ENCODE data around the gene EMC10. TPM values are rescaled to one million over a fixed set of nuclear protein-coding genes. Genes with fewer than 3 reads are reported as not detected.

EMC10 gene
- total and polyA plus RNA-seq, 10 of the 15 experiments (the other 5 are each of a cell fraction or from before 2014, with no cell fraction given) = 2.5 to 77.3 (median 20.3) TPM

Other genes starting within 250 kb of the EMC10 start
Only the 7 nearest of the 14 such genes appear.
- gene POLD1, start 92.2 kb upstream of the EMC10 start, total RNA-seq (2014; rRNA removed) = 121 and 141 TPM in 2 replicates
- gene POLD1, start 92.2 kb upstream of the EMC10 start, total RNA-seq (2014; rRNA removed; fragmentation: Illumina TruSeq; extraction: Trizol) = 28.6 and 31.8 TPM in 2 replicates
- gene POLD1, start 92.2 kb upstream of the EMC10 start, total RNA-seq (2021) = 146 and 165 TPM in 2 replicates
- 10.4 and 25.7 TPM in 2 replicates for gene POLD1, start 92.2 kb upstream of the EMC10 start, polyA plus RNA-seq (2011; rRNA removed)
- 1.9 and 18.1 TPM in 2 replicates for gene POLD1, start 92.2 kb upstream of the EMC10 start, polyA plus RNA-seq (2014; fragmentation: Illumina TruSeq; extraction: Trizol)
- gene POLD1, start 92.2 kb upstream of the EMC10 start, polyA plus RNA-seq (2014; fragmentation: Nextera tagmentation; extraction: Ambion mirVana) = 1 to 10 TPM in 1 of 2 experiments, under 1 TPM in 1; 0.76 to 6.5 TPM
- 95.1 and 110 TPM in 2 replicates for gene POLD1, start 92.2 kb upstream of the EMC10 start, polyA plus RNA-seq (2014; rRNA removed)
- gene POLD1, start 92.2 kb upstream of the EMC10 start, polyA plus RNA-seq (2016; fragmentation: Nextera tagmentation; extraction: Ambion mirVana) = 100 to 1,000 TPM; 111 to 118 TPM
- gene SPIB, start 57.6 kb upstream of the EMC10 start, total RNA-seq (2014; rRNA removed) = 106 and 123 TPM in 2 replicates
- 28.3 and 30.4 TPM in 2 replicates for gene SPIB, start 57.6 kb upstream of the EMC10 start, total RNA-seq (2014; rRNA removed; fragmentation: Illumina TruSeq; extraction: Trizol)
- 85.0 and 90.7 TPM in 2 replicates for gene SPIB, start 57.6 kb upstream of the EMC10 start, total RNA-seq (2021)
- 22.6 and 58.4 TPM in 2 replicates for gene SPIB, start 57.6 kb upstream of the EMC10 start, polyA plus RNA-seq (2011; rRNA removed)
- gene SPIB, start 57.6 kb upstream of the EMC10 start, polyA plus RNA-seq (2014; fragmentation: Illumina TruSeq; extraction: Trizol) = 22.0 and 34.8 TPM in 2 replicates
- 10 to 100 TPM in 1 of 2 experiments, 1 to 10 TPM in 1; 3.5 to 14.0 TPM for gene SPIB, start 57.6 kb upstream of the EMC10 start, polyA plus RNA-seq (2014; fragmentation: Nextera tagmentation; extraction: Ambion mirVana)
- 89.3 and 90.4 TPM in 2 replicates for gene SPIB, start 57.6 kb upstream of the EMC10 start, polyA plus RNA-seq (2014; rRNA removed)
- gene SPIB, start 57.6 kb upstream of the EMC10 start, polyA plus RNA-seq (2016; fragmentation: Nextera tagmentation; extraction: Ambion mirVana) = 10 to 100 TPM; 53.6 to 60.2 TPM
- 0.49 and 0.51 TPM in 2 replicates for gene MYBPC2, start 43.6 kb upstream of the EMC10 start, total RNA-seq (2014; rRNA removed)
- 0.37 and 0.67 TPM in 2 replicates for gene MYBPC2, start 43.6 kb upstream of the EMC10 start, total RNA-seq (2014; rRNA removed; fragmentation: Illumina TruSeq; extraction: Trizol)
- 0.90 and 1.4 TPM in 2 replicates for gene MYBPC2, start 43.6 kb upstream of the EMC10 start, total RNA-seq (2021)
- gene MYBPC2, start 43.6 kb upstream of the EMC10 start, polyA plus RNA-seq (2011; rRNA removed) = 0.06 and 0.15 TPM in 2 replicates
- 0.56 and 0.73 TPM in 2 replicates for gene MYBPC2, start 43.6 kb upstream of the EMC10 start, polyA plus RNA-seq (2014; fragmentation: Illumina TruSeq; extraction: Trizol)
- under 1 TPM; 0.09 to 0.10 TPM for gene MYBPC2, start 43.6 kb upstream of the EMC10 start, polyA plus RNA-seq (2014; fragmentation: Nextera tagmentation; extraction: Ambion mirVana)
- gene MYBPC2, start 43.6 kb upstream of the EMC10 start, polyA plus RNA-seq (2014; rRNA removed) = 0.65 and 0.72 TPM in 2 replicates
- 1 to 10 TPM; 1.9 to 2.6 TPM for gene MYBPC2, start 43.6 kb upstream of the EMC10 start, polyA plus RNA-seq (2016; fragmentation: Nextera tagmentation; extraction: Ambion mirVana)
- gene GARIN5A, start 341 bp downstream of the EMC10 start, total RNA-seq (2014; rRNA removed) = 0.22 TPM in 1 of 2 replicates, not detected in the other
- gene GARIN5A, start 341 bp downstream of the EMC10 start, total RNA-seq (2014; rRNA removed; fragmentation: Illumina TruSeq; extraction: Trizol) = not detected in 2 replicates
- gene GARIN5A, start 341 bp downstream of the EMC10 start, total RNA-seq (2021) = 0.37 TPM in 1 of 2 replicates, not detected in the other
- gene GARIN5A, start 341 bp downstream of the EMC10 start, polyA plus RNA-seq (2011; rRNA removed) = 0.22 TPM in 1 of 2 replicates, not detected in the other
- not detected in 2 replicates for gene GARIN5A, start 341 bp downstream of the EMC10 start, polyA plus RNA-seq (2014; fragmentation: Illumina TruSeq; extraction: Trizol)
- gene GARIN5A, start 341 bp downstream of the EMC10 start, polyA plus RNA-seq (2014; fragmentation: Nextera tagmentation; extraction: Ambion mirVana) = under 1 TPM in 1 of 2 experiments, not detected in 1; 0.18 TPM
- 0.53 TPM in 1 of 2 replicates, not detected in the other for gene GARIN5A, start 341 bp downstream of the EMC10 start, polyA plus RNA-seq (2014; rRNA removed)
- gene GARIN5A, start 341 bp downstream of the EMC10 start, polyA plus RNA-seq (2016; fragmentation: Nextera tagmentation; extraction: Ambion mirVana) = 1 to 10 TPM in 1 of 2 experiments, under 1 TPM in 1; 0.25 to 1.2 TPM
- gene JOSD2, start 34.7 kb downstream of the EMC10 start, total RNA-seq (2014; rRNA removed) = 17.0 and 21.0 TPM in 2 replicates
- 3.1 and 3.9 TPM in 2 replicates for gene JOSD2, start 34.7 kb downstream of the EMC10 start, total RNA-seq (2014; rRNA removed; fragmentation: Illumina TruSeq; extraction: Trizol)
- gene JOSD2, start 34.7 kb downstream of the EMC10 start, total RNA-seq (2021) = 22.7 and 24.5 TPM in 2 replicates
- gene JOSD2, start 34.7 kb downstream of the EMC10 start, polyA plus RNA-seq (2011; rRNA removed) = 2.1 and 4.9 TPM in 2 replicates
- 0.91 TPM in 1 of 2 replicates, not detected in the other for gene JOSD2, start 34.7 kb downstream of the EMC10 start, polyA plus RNA-seq (2014; fragmentation: Illumina TruSeq; extraction: Trizol)
- 1 to 10 TPM; 1.0 to 1.6 TPM for gene JOSD2, start 34.7 kb downstream of the EMC10 start, polyA plus RNA-seq (2014; fragmentation: Nextera tagmentation; extraction: Ambion mirVana)
- 23.8 and 26.3 TPM in 2 replicates for gene JOSD2, start 34.7 kb downstream of the EMC10 start, polyA plus RNA-seq (2014; rRNA removed)
- 10 to 100 TPM; 25.1 to 26.7 TPM for gene JOSD2, start 34.7 kb downstream of the EMC10 start, polyA plus RNA-seq (2016; fragmentation: Nextera tagmentation; extraction: Ambion mirVana)
- gene ASPDH, start 37.4 kb downstream of the EMC10 start, total RNA-seq (2014; rRNA removed) = not detected in 2 replicates
- gene ASPDH, start 37.4 kb downstream of the EMC10 start, total RNA-seq (2014; rRNA removed; fragmentation: Illumina TruSeq; extraction: Trizol) = not detected in 2 replicates
- gene ASPDH, start 37.4 kb downstream of the EMC10 start, total RNA-seq (2021) = not detected in 2 replicates
- gene ASPDH, start 37.4 kb downstream of the EMC10 start, polyA plus RNA-seq (2011; rRNA removed) = not detected in 2 replicates
- gene ASPDH, start 37.4 kb downstream of the EMC10 start, polyA plus RNA-seq (2014; fragmentation: Illumina TruSeq; extraction: Trizol) = not detected in 2 replicates
- gene ASPDH, start 37.4 kb downstream of the EMC10 start, polyA plus RNA-seq (2014; fragmentation: Nextera tagmentation; extraction: Ambion mirVana) = not detected
- not detected in 2 replicates for gene ASPDH, start 37.4 kb downstream of the EMC10 start, polyA plus RNA-seq (2014; rRNA removed)
- not detected for gene ASPDH, start 37.4 kb downstream of the EMC10 start, polyA plus RNA-seq (2016; fragmentation: Nextera tagmentation; extraction: Ambion mirVana)
- not detected in 2 replicates for gene LRRC4B, start 91.9 kb downstream of the EMC10 start, total RNA-seq (2014; rRNA removed)
- gene LRRC4B, start 91.9 kb downstream of the EMC10 start, total RNA-seq (2014; rRNA removed; fragmentation: Illumina TruSeq; extraction: Trizol) = not detected in 2 replicates
- gene LRRC4B, start 91.9 kb downstream of the EMC10 start, total RNA-seq (2021) = not detected in 2 replicates
- gene LRRC4B, start 91.9 kb downstream of the EMC10 start, polyA plus RNA-seq (2011; rRNA removed) = 0.14 TPM in 1 of 2 replicates, not detected in the other
- gene LRRC4B, start 91.9 kb downstream of the EMC10 start, polyA plus RNA-seq (2014; fragmentation: Illumina TruSeq; extraction: Trizol) = not detected in 2 replicates
- gene LRRC4B, start 91.9 kb downstream of the EMC10 start, polyA plus RNA-seq (2014; fragmentation: Nextera tagmentation; extraction: Ambion mirVana) = not detected
- not detected in 2 replicates for gene LRRC4B, start 91.9 kb downstream of the EMC10 start, polyA plus RNA-seq (2014; rRNA removed)
- gene LRRC4B, start 91.9 kb downstream of the EMC10 start, polyA plus RNA-seq (2016; fragmentation: Nextera tagmentation; extraction: Ambion mirVana) = not detected